Prostate gland (tissue), 2 donors: Measurements from ENCODE around the gene CAMK2B. TPM values are rescaled to one million over a fixed set of nuclear protein-coding genes. Genes with fewer than 3 reads are reported as not detected.

Experiments
- DNase-seq: peaks from one replicate; pipeline ENCODE4 v3.0.0-alpha.2; 2019; ENCODE audit warnings: low spot score
- H3K27ac ChIP-seq, 2 donors: fragments of 200-600 bp; sonication (generic); 2 replicates each; pipeline ENCODE4 v1.5.1; 2017 to 2019
- H3K27me3 ChIP-seq: fragments of 200-600 bp; sonication (generic); replicated peaks from 2 replicates; pipeline ENCODE4 v1.5.1; 2019; ENCODE audit not compliant: insufficient read depth
- H3K36me3 ChIP-seq, 2 donors: fragments of 200-600 bp; sonication (generic); 1 replicate in 1 of 2; 2 replicates in 1 of 2; pipeline versions ENCODE4 v1.5.1 to v1.8.1; 2017 to 2019
- H3K4me1 ChIP-seq: fragments of 200-600 bp; sonication (generic); replicated peaks from 2 replicates; pipeline ENCODE4 v1.5.1; 2019
- H3K4me3 ChIP-seq, 2 donors: fragments of 200-600 bp; sonication (generic); 2 replicates each; pipeline ENCODE4 v1.5.1; 2017 to 2019
- H3K9me3 ChIP-seq: fragments of 200-600 bp; sonication (generic); 2 replicates; pipeline ENCODE4 v1.5.1; 2017
- CTCF ChIP-seq, 4 experiments: fragments of 200-600 bp in 2 of 4; fragments of 450-650 bp in 2 of 4; sonication (generic) in 2 of 4; IDR thresholded peaks; 1 replicate in 3 of 4; 2 replicates in 1 of 4; pipeline ENCODE4 v1.5.1; 2016 to 2019; ENCODE audit warnings: antibody characterized with exemption in 4 of 4, mild to moderate bottlenecking in 2 of 4, moderate library complexity in 2 of 4
- POLR2A ChIP-seq: fragments of 450-650 bp; IDR thresholded peaks from one replicate; pipeline ENCODE4 v1.6.1; 2016; ENCODE audit warnings: antibody characterized with exemption, mild to moderate bottlenecking
- POLR2AphosphoS5 ChIP-seq: sonication (generic); formaldehyde crosslinking; IDR thresholded peaks from one replicate; pipeline ENCODE4 v1.6.1; 2017; ENCODE audit warnings: antibody characterized with exemption
- WGBS: methylation state at CpG from one replicate; pipeline ENCODE4 v1.1.5; 2018; 5-methylcytosine and 5-hydroxymethylcytosine counted together
- intact Hi-C: fragments of 100-400 bp; cut with DNase I; formaldehyde crosslinking; loops from one replicate; pipeline ENCODE4 v1.14.2; 2022
- total RNA-seq, 2 donors: library from RNA; depleted of rRNA; stranded (reverse); fragments of >200 nt; gene quantifications; one replicate each; pipeline ENCODE4 v1.1.0, GENCODE V29; 2016

The CAMK2B gene
- total RNA-seq, 2 donors from 2014 or later, result 5.7 to 16.9 TPM

GRCh38 chr7:44220358-44221112, 104.9 kb downstream of the CAMK2B start:
- intact Hi-C loops, result no loop called here
- WGBS, result 94% methylated on average over 22 of the region's 24 CpGs
- no peak for DNase-seq

GRCh38 chr7:44220046-44220357, 105.4 kb downstream of the CAMK2B start:
- Histone ChIP-seq H3K27ac (no peak overlapping the region), H3K4me1 (no peaks in the 10 kb centered on the region), H3K27me3 (no peaks in the 10 kb centered on the region), H3K4me3 (no peak overlapping the region), H3K36me3 (no peaks in the 10 kb centered on the region), H3K9me3 (no peaks in the 10 kb centered on the region)
- WGBS, result 91% methylated on average over 26 of the region's 26 CpGs
- TF ChIP-seq POLR2A, result no peak
- no peak for TF ChIP-seq POLR2AphosphoS5
- no peak for DNase-seq
- intact Hi-C loops, result no loop called here

More at GRCh38 chr7:44220358-44221112, 104.9 kb downstream of the CAMK2B start:
- Histone ChIP-seq H3K36me3 (no peaks in the 10 kb centered on the region), H3K4me3 (no peak overlapping the region), H3K27ac (no peak overlapping the region), H3K27me3 (no peaks in the 10 kb centered on the region), H3K4me1 (no peaks in the 10 kb centered on the region), H3K9me3 (no peaks in the 10 kb centered on the region)
- no peak for TF ChIP-seq POLR2A
- TF ChIP-seq CTCF (IDR thresholded peaks at IDR 0.05), result no peak
- TF ChIP-seq POLR2AphosphoS5, result no peak

- Histone ChIP-seq H3K36me3 (no peaks in the 10 kb centered on the region), H3K4me1 (no peaks in the 10 kb centered on the region), H3K27me3 (no peaks in the 10 kb centered on the region), H3K9me3 (no peaks in the 10 kb centered on the region), H3K27ac (no peak overlapping the region), H3K4me3 (no peak overlapping the region)
- no peak for DNase-seq
- 87% methylated on average over 17 of the region's 18 CpGs for WGBS
- intact Hi-C loops, result no loop called here
- TF ChIP-seq CTCF (IDR thresholded peaks at IDR 0.05) (no peak), POLR2A (no peak), POLR2AphosphoS5 (no peak)
These were observed 105.9 kb downstream of the CAMK2B start for GRCh38 chr7:44219371-44220045.

- no peak for TF ChIP-seq POLR2A
- TF ChIP-seq CTCF (IDR thresholded peaks at IDR 0.05), result no peak
- no peak for TF ChIP-seq POLR2AphosphoS5
- intact Hi-C loops, result no loop called here
- no peak overlapping the region for H3K4me3 ChIP-seq
- no peaks in the 10 kb centered on the region for H3K27me3 ChIP-seq
- no peak for DNase-seq
- no peaks in the 10 kb centered on the region for H3K9me3 ChIP-seq
- H3K27ac ChIP-seq, result no peak overlapping the region
- H3K36me3 ChIP-seq, result no peaks in the 10 kb centered on the region
- H3K4me1 ChIP-seq, result no peaks in the 10 kb centered on the region
- WGBS, result 63% methylated on average over 22 of the region's 26 CpGs
These were observed 106.8 kb downstream of the CAMK2B start for GRCh38 chr7:44218418-44219201.

GRCh38 chr7:44217852-44218402, 107.5 kb downstream of the CAMK2B start:
- no peaks in the 10 kb centered on the region for H3K36me3 ChIP-seq
- H3K27ac ChIP-seq, result no peak overlapping the region
- H3K27me3 ChIP-seq, result no peaks in the 10 kb centered on the region
- no peak overlapping the region for H3K4me3 ChIP-seq
- H3K4me1 ChIP-seq, result no peaks in the 10 kb centered on the region
- WGBS, result 67% methylated on average over 17 of the region's 17 CpGs
- DNase-seq, result no peak
- intact Hi-C loops, result no loop called here
- no peak for TF ChIP-seq POLR2AphosphoS5
- TF ChIP-seq CTCF (IDR thresholded peaks at IDR 0.05), result no peak
- TF ChIP-seq POLR2A, result no peak
- H3K9me3 ChIP-seq, result no peaks in the 10 kb centered on the region
